Esophagus mucosa (tissue), 1 donor: ENCODE measurements around the gene SLC4A1. TPM values are rescaled to one million over a fixed set of nuclear protein-coding genes. Genes with fewer than 3 reads are reported as not detected.
"Not testable (repeated sequence)": the region's sequence is repeated elsewhere in the genome, so short reads cannot be mapped to it uniquely, and the experiment has no call there.

ENCODE experiments used
- ATAC-seq: fragments of 200-7000 bp; cut with Tn5 transposase; one replicate; pipeline ENCODE4 v1.9.1; 2020
- total RNA-seq: library from RNA; stranded (reverse); gene quantifications from one replicate; pipeline ENCODE4 v1.2.4, GENCODE V29; 2023
- donor health status: DM: yes; HTN: yes; CAD: no.

SLC4A1 gene
- total RNA-seq, 1 donor from 2014 or later, result not detected

- no peak for ATAC-seq
Observed at GRCh38 chr17:44255915-44256314, 12.0 kb downstream of the SLC4A1 start.

GRCh38 chr17:44254361-44255095 is 13.4 kb downstream of the SLC4A1 start:
- no peak for ATAC-seq

- peak; percentile 13 for ATAC-seq
Observed at GRCh38 chr17:44253006-44253405, 14.9 kb downstream of the SLC4A1 start.

- ATAC-seq, result no peak
Observed at GRCh38 chr17:44251062-44251461, 16.9 kb downstream of the SLC4A1 start.

- ATAC-seq, result no peak
Observed at GRCh38 chr17:44249501-44250246, 18.3 kb downstream of the SLC4A1 start.

GRCh38 chr17:44247876-44248736 is 19.8 kb downstream of the SLC4A1 start:
- ATAC-seq, result no peak

- peak; percentile 35 for ATAC-seq
Observed at GRCh38 chr17:44247440-44247841, 20.5 kb downstream of the SLC4A1 start.

- no peak for ATAC-seq
Observed at GRCh38 chr17:44241106-44241624, 26.8 kb downstream of the SLC4A1 start.

- ATAC-seq, result not testable (repeated sequence)
Observed at GRCh38 chr17:44237886-44238285, 30.0 kb downstream of the SLC4A1 start.

- no peak for ATAC-seq
Observed at GRCh38 chr17:44236444-44236991, 31.4 kb downstream of the SLC4A1 start.

- peak; percentile 88 for ATAC-seq
Observed at GRCh38 chr17:44235583-44235936, 32.4 kb downstream of the SLC4A1 start.

GRCh38 chr17:44233582-44233981 is 34.4 kb downstream of the SLC4A1 start:
- no peak for ATAC-seq

- ATAC-seq, result no peak
Observed at GRCh38 chr17:44232061-44232460, 35.9 kb downstream of the SLC4A1 start.

GRCh38 chr17:44230140-44230539 is 37.8 kb downstream of the SLC4A1 start:
- ATAC-seq, result no peak

GRCh38 chr17:44229090-44229489 is 38.8 kb downstream of the SLC4A1 start:
- no peak for ATAC-seq

- no peak for ATAC-seq
Observed at GRCh38 chr17:44223541-44224071, 44.3 kb downstream of the SLC4A1 start.

GRCh38 chr17:44222112-44222869 is 45.6 kb downstream of the SLC4A1 start:
- no peak for ATAC-seq

GRCh38 chr17:44221862-44222111 is 46.1 kb downstream of the SLC4A1 start:
- no peak for ATAC-seq

GRCh38 chr17:44221084-44221861 is 46.7 kb downstream of the SLC4A1 start:
- peak; percentile 11 for ATAC-seq

GRCh38 chr17:44220213-44221083 is 47.5 kb downstream of the SLC4A1 start:
- peak; percentile 37 for ATAC-seq
